HG03342 (cell line): ENCODE data around the gene MTA2.
"Not testable (repeated sequence)": the region's sequence is repeated elsewhere in the genome, so short reads cannot be mapped to it uniquely, and the experiment has no call there.

Experiments
- ATAC-seq: cut with Tn5 transposase; IDR thresholded peaks from one replicate; pipeline ENCODE4 v1.9.1; 2021; ENCODE audit warnings: mild to moderate bottlenecking, moderate library complexity; ENCODE audit not compliant: unreplicated experiment

Gene MTA2

DNA sequence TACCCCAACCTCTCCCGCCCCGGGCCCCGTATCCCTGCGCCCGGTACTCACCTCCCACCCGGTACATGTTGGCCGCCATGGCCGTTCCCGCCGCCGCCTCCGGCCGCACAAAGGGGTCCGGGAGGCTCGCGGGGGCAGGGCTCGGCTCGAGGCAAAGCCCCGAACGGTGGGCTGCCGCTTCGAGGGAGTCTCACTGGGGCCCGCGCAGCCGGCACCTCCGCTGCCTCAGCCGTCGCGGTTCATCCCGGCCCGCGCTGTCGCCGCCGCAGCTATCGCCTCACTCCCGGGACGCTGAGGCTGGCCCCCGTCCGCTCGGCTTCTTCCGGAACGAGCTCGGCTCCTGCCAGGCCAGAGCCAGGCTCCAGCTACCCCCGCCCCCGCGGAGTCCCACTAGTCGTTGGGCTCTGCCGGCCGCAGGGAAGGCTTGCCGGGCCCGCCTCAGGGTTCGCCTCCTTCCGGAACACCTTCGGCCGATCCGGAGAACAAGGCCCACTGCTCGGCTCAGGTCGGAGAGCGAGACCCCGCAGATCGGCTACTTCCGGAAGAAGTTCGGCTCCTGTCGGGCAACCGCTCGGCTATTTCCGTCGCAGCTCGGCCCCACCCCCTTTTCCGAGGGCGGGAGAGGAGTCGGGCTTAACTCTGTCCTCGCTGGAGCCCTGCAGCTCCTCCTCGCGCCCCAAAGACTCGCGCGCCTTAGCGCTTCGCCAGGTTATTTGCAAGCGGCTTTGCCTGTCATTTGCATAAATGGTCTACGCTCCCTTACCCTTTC, at the start of gene MTA2:
TSS of gene MTA2 (minus strand) at position 494 of the 769 bp plus-strand sequence. CDS start at position 79, 415 bp downstream.
- ATAC-seq: peak; percentile 72

DNA sequence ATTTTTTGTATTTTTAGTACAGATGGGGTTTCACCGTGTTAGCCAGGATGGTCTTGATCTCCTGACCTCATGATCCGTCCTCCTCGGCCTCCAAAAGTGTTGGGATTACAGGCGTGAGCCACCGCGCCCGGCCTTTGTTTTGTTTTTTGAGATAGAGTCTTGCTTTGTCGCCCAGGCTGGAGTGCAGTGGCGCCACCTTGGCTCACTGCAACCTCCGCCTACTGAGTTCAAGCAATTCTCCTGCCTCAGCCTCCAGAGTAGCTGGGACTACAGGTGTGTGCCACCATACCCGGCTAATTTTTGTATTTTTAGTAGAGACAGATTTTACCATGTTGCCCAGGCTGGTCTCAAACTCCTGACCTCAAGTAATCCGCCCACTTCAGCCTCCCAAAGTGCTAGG, 48.6 kb upstream of the MTA2 start:
- ATAC-seq: not testable (repeated sequence)

DNA sequence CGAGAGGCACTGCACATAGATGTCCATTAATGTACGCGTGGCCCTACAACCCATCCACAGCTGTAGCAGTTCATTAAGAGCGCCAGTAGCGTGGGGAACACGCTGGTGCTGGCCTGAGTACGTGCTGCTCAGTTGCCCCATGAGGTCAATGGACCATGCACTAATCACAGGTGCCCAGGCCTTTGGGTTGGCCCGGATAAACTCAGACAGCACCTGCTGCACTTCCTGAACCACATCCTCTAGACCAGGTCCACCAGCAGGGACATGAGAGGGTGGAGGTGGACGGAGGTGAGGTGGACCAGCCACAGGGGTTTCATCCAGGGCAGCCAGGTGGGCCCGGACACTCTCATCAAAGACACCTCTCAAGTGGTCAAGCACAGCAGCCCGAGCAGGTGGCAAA, 47.8 kb upstream of the MTA2 start:
- no peak for ATAC-seq

DNA sequence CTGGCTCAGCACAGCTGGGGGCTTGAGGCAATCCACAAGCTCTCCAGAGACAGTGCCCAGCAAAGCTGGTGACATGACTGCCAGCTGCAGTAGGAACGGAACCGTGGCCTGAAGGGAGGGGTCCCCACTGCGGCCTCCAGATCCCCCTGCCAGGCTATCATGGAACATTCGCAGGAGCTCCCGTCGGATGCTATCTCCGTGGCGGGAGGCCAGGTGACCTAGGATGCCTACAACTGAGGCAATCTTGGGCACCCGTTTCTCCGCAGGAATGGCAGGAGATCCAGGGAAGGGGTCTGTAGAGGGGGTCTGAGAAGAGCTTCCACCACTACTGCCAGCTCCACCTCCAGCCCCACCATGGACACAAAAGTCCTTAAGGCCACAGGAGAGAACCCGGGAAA, 47.3 kb upstream of the MTA2 start:
- ATAC-seq: no peak

DNA sequence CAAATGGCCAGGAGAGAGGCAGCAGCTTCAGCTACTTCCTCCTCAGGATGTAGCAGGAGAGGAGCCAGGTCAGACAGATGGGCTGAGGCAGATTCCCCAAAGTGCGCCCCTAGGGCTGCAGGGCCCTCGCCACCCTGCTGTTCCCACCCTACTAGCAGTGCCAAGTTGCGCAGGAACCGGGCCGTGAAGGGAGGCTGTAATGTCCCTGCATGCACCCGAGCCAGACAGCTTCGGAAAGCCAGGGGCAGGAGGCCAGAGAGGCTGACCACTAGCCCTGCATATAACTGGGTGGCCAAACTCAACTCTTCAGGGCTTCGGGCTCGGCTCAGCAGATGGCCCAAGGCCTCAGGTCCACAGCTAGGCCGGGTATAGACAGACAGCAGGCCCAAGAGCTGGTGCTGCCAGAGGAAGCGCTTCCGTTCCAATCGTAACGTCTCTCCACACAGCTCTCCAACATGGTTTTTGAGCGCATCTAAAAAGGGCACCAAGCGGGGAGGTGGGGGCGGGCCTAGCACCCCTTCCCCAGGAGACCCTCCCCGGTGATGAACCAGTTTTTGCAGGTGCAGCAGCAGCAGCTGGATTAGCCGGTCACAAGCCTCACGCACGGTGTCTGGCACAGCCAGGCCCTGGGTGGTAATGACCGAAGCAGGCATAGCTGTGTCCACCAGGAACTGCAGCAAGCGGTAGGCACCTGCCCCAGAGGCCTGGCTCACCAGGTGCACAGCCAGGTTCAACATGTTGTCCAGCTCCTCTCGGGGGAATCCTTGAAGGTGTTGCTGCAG, 46.7 kb upstream of the MTA2 start:
- no peak for ATAC-seq

DNA sequence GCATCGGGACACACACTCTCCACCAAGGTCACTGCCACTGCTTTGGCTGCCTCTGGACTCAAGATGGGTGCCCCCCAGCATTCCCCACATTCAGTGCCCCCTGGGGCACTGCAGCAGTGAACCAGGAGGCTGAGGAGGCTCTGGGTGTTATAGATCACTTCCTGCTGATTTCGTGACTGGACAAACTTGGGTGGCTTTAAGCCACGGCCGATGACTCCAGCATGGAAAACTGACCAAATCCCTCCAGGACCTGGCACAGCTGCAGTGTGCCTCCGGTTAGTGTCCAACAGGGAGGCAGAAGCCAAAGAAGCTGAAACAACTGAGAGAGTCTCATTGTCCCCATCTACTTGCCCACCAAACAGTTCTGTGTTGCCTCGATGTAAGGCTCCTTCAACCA, 45.9 kb upstream of the MTA2 start:
- no peak for ATAC-seq

DNA sequence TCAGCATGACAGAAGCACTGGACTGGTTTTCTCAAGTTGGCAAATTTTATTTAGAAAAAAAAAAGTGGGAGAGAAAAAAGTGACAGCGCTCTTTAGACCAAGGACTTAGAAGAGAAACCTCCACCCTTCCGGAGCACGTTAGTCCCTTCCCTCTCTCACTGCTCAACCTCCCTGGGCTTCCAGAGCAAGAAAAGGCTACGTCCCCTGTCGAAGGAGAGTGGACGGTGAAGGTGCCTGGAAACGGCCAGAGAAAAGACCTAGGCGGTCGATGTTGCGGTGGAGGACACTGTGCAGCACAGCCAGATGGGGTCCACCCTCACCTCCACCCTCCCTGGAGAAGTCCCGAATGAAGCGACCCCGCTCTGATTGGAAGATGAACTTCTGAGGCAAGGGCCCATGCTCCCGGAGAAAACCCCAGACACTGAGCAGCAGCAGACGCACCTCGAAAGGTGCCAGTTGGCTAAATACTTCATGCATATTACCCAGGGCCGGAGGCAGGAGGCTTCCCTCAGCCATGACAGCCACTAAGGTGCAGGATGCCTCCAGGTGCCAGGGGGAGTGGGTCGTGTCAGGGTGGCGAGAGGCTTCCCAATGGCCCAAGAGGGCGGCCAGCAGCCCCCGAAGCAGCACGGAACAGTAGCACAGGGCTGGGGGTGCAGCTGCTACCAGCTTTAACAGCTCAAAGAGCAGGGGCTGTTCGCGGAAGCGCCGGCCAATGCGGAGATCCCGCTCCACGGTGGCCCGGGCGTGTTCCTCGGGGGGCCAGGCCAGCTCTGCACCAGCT, 45.4 kb upstream of the MTA2 start:
- ATAC-seq: no peak

DNA sequence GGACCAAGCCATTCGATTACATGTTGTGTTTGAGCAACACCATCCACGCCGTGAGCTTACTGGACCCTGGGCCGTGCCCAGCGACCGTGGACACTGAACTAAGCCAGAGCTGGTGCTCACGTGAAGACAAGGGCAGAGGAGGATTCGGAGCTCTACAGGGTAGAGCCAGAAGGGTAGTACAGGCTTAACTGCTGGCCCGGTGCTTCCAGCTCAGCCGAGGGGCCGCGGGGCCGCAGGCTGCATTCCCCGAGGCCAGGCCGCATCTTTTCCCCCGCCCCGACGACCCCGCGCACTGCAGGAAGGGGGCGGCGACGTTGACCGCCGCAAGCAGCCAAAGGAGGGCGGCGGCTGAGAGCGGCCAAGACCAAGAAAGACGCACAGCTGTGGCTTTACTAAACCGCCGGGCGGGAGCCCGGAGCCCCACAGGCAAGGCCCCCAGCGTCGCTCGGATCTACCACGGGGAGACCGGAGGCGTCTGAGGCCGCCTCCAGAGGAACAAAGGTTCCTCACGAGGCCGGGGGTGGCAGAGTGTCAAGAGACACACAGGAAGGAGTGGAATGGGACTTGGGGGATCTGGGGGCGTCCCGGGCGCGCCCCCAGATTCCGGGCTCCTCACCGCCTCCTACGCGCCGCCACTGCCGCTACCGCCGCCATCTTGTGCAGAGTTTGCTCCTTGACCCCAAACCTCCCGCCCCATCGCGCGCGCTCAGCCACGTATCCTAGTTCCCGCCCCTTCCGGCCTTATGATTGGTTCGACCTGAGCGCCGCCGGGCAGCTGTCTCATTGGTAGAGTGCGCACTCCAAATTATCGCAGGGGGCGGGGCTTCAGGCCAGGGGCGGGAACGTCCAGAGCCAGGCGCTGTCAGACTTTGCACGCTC, 44.5 kb upstream of the MTA2 start, which contains the start of gene GANAB:
TSS of gene GANAB (minus strand) at position 668 of the 879 bp plus-strand sequence. CDS start at position 654, 14 bp downstream.
- ATAC-seq: peak; percentile 92

DNA sequence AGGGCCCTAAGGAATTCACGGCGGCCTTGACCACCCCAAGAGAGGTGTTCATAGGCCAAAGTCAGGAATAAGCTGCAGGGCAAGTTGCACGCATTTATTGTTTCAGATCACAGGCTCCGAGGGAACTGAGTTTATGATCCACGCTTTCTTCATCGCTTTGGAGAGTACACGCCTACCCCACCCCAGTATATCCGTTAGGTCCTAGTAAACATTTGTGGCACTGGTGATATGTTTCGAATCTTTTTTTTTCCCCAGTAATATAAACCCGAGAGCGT, 43.9 kb upstream of the MTA2 start:
- ATAC-seq: no peak

DNA sequence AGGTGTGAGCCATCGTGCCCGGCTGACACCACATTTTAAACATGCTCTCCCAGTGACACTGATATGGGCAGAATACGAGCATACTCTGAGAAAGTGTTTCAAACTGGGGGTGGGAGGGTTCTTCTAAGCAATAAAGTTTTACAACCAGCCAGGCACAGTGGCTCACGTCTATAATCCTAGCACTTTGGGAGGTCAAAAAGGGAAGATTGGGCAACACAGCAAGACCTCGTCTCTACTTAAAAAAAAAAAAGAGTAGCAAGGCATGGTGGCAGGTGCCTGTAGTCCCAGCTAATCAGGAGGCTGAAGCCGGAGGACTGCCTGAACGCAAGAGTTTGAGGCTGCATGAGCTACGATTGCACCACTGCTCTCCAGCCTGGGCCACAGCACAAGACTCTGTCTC, 42.6 kb upstream of the MTA2 start:
- ATAC-seq: no peak

DNA sequence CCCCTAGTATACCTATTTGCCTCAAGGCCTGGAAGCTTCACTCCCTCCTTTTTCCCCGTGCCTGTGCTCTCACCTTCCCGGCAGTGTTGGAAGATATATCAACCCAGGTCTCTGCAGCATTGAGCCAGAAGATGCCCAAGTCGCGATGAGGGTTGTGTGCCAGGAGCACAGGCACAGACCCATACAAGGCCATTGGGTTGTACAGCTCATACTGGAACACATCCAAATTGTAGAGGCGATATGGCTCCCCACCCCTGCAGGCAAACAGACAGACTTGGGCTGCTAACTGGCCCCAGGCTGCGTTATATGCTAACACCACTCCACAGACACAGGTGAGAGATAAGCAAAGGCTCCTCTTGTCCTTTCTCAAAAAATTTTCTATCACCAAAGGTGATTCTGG, 30.8 kb upstream of the MTA2 start:
- ATAC-seq: no peak

DNA sequence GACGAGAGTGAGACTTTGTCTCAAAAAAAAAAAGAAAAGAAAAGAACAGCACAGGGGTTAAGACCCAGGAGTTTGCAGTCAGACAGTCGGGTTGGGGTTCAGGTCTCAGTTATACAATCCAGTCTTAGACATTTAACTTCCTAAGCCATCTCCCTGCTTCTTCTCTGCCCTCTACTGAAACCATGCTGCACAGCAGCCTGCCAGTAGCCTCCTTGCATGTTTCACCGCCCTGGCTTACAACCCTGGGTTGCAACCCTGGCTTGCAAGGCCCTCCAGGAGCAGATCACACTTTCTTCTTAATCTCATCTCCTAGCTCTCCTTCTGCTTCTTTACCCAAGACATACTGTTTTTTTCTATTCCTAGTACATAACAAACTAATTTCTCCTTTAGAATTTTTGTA, 26.0 kb upstream of the MTA2 start:
- no peak for ATAC-seq

DNA sequence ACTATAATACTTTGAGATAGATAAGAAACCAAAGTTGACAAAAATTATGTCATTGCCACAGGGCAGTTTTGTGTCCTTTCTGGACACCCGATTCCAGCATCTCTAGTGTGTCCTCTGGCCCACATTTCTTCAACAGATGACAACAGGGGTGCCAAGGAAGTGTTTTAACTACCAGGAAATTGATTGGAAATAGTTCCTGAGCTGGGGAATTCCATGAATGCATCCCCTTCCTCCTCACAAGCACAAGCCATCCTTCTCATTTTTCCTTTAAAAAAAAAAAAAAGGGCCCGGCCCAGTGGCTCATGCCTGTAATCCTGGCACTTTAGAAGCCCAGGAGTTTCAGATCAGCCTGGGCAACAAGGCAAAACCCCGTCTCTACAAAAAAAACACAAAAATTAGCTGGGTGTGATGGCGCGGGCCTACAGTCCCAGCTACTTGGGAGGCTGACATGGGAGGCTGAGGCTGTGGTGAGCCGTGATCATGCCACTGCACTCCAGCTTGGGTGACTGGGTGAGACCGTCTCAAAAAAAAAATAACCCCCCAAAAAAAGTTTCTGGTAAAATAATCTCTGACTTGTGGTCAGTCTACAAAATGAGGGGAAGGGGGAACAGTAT, 20.9 kb upstream of the MTA2 start:
- ATAC-seq: no peak

DNA sequence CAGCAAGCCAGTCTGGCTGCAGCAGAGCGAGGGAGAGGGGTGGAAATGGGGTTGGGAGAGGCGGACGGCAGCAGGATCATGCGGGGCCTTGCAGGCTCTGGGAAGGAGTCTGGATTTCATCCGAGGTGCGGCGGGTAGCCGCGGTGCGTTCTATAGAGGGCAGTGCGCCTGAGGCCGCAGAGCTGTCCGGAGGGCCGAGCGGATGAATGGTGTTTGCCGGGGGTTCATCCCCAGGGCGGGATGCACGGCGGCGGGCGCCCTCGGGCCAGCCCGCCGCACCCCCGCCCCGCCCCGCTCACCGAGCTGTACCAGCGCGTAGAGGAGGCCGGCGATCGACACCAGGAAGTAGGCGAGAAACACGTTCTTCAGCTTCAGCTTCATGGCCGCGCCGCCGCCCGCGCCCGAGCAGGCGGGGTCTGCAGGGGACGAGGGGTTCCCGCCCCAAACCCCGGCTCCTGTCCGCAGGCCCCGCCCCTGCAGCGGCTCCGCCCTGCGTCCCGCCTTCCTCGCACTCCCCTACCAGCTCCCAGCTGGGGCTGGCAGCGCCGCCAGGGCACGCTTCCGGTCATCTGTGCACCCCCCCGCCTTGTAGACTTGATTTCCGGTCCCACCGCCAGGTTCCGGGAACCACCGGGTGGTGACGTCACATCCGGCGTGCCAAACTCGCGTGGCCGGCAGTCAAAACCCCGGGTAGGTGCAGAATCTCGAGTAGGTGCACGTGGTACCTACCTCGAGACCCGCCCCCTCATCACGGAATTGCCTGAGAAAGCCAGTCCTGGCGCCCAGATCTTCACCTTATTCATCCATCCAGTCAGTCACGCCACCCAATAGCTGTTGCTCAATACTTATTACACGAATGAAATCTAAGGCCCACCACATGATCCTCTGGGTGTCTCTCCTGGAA, 20.2 kb upstream of the MTA2 start, which contains the start of gene B3GAT3:
TSS of gene B3GAT3 (minus strand) at position 420 of the 904 bp plus-strand sequence. CDS start at position 381, 39 bp downstream.
- peak; percentile 92 for ATAC-seq

DNA sequence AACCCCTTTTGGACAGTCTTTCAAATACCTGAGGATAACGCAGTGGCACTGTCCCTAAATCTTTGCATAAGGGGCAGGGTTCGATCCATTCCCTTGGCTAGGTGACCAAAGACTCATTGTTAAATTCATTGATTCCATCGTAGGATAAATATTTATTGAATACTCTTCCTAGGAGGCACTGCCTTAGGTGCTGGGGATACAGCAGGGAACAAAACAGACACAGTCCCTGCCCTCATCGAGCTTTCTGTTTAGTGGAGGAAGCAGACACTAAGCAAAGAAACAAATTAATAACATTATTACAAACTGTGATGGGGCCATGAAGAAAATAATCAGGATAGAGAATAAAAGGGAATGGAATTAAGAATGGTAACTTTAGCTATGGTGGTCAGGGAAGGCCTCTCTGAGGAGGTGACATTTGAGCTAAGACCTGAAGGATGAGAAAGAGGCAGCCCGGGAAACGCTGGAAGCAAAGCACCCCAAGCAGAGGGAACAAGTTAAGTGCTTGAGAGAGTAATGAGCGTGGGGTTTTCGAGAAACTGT, 19.4 kb upstream of the MTA2 start:
- no peak for ATAC-seq

DNA sequence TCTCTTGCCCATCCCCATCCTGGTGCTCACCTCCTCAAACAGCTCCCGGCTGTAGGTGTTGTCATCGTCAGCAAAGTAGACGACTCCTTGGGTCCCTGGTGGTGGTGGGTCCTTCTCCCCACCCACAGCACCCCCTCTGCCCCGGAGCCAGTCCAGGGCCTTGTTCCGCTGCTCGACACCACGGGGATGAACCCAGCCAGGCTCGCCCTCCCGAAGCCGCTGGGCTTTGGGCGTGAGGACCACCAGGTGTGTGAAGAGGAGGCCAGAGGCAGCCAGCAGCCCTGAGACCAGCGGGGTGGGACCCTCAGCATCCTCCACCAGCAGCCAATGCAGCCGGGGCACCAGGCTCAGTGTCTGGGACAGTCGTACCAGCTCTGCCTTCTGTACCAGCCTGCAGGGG, 15.3 kb upstream of the MTA2 start:
- not testable (repeated sequence) for ATAC-seq

DNA sequence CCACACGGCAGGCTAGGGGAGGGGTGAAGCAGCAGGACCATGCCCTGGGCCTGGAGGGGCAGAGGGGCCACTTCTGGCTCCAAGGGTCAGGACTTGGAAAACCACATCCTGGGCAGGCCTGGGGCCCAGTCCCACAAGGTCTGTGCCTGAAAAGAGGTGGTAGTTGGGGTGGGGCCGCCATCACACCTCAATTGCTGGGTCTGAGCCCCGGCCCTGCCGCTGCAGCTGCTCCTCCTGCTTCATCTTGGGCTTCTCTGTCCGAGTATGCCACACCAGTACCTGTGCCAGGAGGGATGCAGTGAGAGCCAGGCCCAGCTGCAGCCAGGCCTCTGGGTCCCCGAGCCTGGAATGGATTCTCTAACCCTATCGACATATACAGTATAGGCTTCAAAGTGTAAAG, 13.9 kb upstream of the MTA2 start:
- ATAC-seq: no peak

DNA sequence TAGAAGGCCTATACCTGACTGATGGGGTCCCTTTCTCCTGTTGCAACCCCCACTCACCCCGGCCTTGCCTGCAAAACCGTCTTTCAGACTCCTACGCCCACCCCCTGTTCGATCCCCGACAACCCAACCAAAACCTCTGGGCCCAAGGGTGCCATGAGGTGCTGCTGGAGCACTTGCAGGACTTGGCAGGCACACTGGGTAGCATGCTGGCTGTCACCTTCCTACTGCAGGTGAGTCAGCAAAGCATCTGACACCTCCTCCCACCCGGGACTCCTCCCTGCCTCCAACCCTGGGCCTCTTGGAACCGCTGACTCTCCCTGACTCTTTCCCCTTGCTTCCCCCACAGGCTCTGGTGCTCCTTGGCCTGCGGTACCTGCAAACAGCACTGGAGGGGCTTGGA, 12.6 kb upstream of the MTA2 start:
- no peak for ATAC-seq

DNA sequence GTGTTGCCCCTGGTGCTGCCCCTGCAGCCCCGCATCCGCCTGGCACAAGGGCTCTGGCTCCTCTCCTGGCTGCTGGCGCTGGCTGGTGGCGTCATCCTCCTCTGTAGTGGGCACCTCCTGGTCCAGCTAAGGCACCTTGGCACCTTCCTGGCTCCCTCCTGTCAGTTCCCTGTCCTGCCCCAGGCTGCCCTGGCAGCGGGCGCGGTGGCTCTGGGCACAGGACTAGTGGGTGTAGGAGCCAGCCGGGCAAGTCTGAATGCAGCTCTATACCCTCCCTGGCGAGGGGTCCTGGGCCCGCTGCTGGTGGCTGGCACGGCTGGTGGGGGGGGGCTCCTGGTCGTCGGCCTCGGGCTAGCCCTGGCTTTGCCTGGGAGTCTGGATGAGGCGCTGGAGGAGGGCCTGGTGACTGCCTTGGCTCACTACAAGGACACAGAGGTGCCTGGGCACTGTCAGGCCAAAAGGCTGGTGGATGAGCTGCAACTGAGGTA, 11.7 kb upstream of the MTA2 start:
- ATAC-seq: no peak
